Psoas muscle (tissue), 8 donors: ENCODE results near the gene UBE2H. TPM values are rescaled to one million over a fixed set of nuclear protein-coding genes. Genes with fewer than 3 reads are reported as not detected.
"Not testable (repeated sequence)": the region's sequence is repeated elsewhere in the genome, so short reads cannot be mapped to it uniquely, and the experiment has no call there.

Experiments used
- ATAC-seq, 4 donors: fragments of 200-7000 bp; cut with Tn5 transposase; one replicate each; pipeline ENCODE4 v1.9.1; 2020; ENCODE audit warnings: moderate library complexity in 3 of 4, mild to moderate bottlenecking in 2 of 4
- DNase-seq, 2 donors: peaks; one replicate each; pipeline ENCODE4 v3.0.0-alpha.2; 2020
- H3K27ac ChIP-seq: fragments of 200-600 bp; one replicate; pipeline ENCODE4 v1.8.0; 2022
- H3K27me3 ChIP-seq, 3 donors: fragments of 200-600 bp in 1 of 3; one replicate each; pipeline versions ENCODE4 v1.6.1 to v1.8.0; 2013 to 2022; ENCODE audit warnings: low read length in 2 of 3, mild to moderate bottlenecking in 2 of 3, moderate library complexity in 1 of 3; ENCODE audit not compliant: insufficient read depth in 3 of 3
- H3K36me3 ChIP-seq, 2 donors: fragments of 200-600 bp in 1 of 2; one replicate each; pipeline versions ENCODE4 v1.6.1 to v1.8.0; 2013 to 2022; ENCODE audit warnings: low read depth in 1 of 2, mild to moderate bottlenecking in 1 of 2, moderate library complexity in 1 of 2; ENCODE audit not compliant: insufficient read depth in 1 of 2
- H3K4me1 ChIP-seq: fragments of 200-600 bp; one replicate; pipeline ENCODE4 v1.8.0; 2022
- H3K4me3 ChIP-seq: fragments of 200-600 bp; one replicate; pipeline ENCODE4 v1.8.0; 2022; ENCODE audit warnings: mild to moderate bottlenecking
- H3K9me3 ChIP-seq: fragments of 200-600 bp; one replicate; pipeline ENCODE4 v1.8.0; 2022
- WGBS, 3 donors: extraction: QIAGEN DNeasy Blood & Tissue Kit; methylation state at CpG; one replicate each; pipeline versions ENCODE4 v1.1.6 to v1.1.7; 2013; 5-methylcytosine and 5-hydroxymethylcytosine counted together
- intact Hi-C, 2 donors: fragments of 100-400 bp; cut with DNase I; formaldehyde crosslinking; loops; one replicate each; pipeline versions ENCODE4 v1.11.0 to v1.14.2; 2022
- polyA plus RNA-seq, 3 donors: library from polyadenylated mRNA; stranded (reverse); fragments of 200-250 nt; gene quantifications; one replicate each; pipeline ENCODE4 v1.2.3, GENCODE V29; 2013
- total RNA-seq, 4 donors: library from RNA; stranded (reverse); fragmentation: NEBNext Ultra II Directional in 2 of 4; extraction: Animal tissue kit (Norgen Biotek cat#: 25700) in 2 of 4; gene quantifications; one replicate each; pipeline versions ENCODE4 v1.2.1 to v1.2.4, GENCODE V29; 2021 to 2023
- TF ChIP-seq, protein P1 (sequence below): fragments of 200-600 bp; IDR thresholded peaks from one replicate; pipeline ENCODE4 v1.8.0; 2022; ENCODE audit warnings: antibody characterized with exemption
- donor health status: healthy with polysubstance abuse.
- donor health status: DM: no; HTN: no; CAD: no; lungs with moderate emphysema.
- donor health status: Bipolar disorder and iron deficiency.
- donor health status: healthy.
- donor health status: DM: yes; HTN: yes; CAD: no.
- donor health status: DM: no; HTN: no; CAD: no.
- donor health status: DM: no; HTN: no; CAD: no.
- donor health status: DM: yes; HTN: yes; CAD: no.

The UBE2H gene
- total and polyA plus RNA-seq, 7 donors, result 17.3 to 115 (median 77.3) TPM

DNA sequence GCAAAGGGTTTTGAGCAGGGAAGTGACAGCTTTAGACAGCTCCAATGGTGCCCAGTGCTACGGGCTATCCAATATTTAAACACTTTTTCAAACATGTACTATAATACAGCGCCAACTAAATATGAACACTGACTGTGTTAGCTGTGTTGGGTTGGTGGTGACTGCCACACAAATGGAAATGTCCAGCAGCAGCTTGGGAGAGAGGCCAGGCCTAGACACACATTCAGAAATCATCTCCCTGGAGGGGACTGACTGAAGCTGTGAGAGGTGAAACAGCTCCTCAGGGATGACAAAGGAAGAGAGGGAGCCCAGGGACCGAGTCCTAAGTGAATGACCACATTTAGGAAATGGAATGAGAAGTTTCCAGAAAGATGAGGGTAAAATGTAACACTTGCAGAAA lies 115.8 kb downstream of the UBE2H start:
- peaks cover 3 to 65% of the 10 kb centered on the region in 2 donors for H3K36me3 ChIP-seq

DNA sequence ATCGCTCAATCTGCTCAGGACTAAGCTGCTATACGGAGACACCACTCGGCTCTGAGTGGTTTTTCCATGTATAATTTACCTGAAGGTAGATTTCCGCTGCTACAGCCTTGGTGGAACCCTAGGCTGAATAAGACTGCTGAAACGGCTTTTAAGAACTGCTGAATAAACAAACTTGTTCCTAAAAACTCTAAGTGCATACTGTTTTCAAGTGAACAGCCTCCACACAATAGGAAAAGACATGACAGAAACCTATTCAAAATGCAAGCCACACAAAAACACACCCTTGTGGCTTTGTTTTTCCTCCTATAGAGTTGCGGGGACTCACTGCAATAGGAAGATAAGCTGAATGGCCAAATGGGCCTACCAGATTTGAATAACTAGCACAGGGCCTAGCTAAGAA lies 117.2 kb downstream of the UBE2H start:
- Histone ChIP-seq H3K9me3 (no peaks in the 10 kb centered on the region), H3K27me3 (no peaks in the 10 kb centered on the region), H3K4me3 (no peak overlapping the region), H3K27ac (no peak overlapping the region), H3K36me3 (peaks cover 3 to 69% of the 10 kb centered on the region in 2 donors), H3K4me1 (peaks cover 23% of the 10 kb centered on the region)
- DNase-seq (no peak), ATAC-seq (no peak)
- WGBS, 3 donors, result 86 to 94% (median 90%) methylated on average over 6 of the region's 6 CpGs
- intact Hi-C loops, result no loop called here
- TF ChIP-seq, protein P1, sequence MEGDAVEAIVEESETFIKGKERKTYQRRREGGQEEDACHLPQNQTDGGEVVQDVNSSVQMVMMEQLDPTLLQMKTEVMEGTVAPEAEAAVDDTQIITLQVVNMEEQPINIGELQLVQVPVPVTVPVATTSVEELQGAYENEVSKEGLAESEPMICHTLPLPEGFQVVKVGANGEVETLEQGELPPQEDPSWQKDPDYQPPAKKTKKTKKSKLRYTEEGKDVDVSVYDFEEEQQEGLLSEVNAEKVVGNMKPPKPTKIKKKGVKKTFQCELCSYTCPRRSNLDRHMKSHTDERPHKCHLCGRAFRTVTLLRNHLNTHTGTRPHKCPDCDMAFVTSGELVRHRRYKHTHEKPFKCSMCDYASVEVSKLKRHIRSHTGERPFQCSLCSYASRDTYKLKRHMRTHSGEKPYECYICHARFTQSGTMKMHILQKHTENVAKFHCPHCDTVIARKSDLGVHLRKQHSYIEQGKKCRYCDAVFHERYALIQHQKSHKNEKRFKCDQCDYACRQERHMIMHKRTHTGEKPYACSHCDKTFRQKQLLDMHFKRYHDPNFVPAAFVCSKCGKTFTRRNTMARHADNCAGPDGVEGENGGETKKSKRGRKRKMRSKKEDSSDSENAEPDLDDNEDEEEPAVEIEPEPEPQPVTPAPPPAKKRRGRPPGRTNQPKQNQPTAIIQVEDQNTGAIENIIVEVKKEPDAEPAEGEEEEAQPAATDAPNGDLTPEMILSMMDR, result no peak

More for the DNA sequence above, 115.8 kb downstream of the UBE2H start:
- TF ChIP-seq, protein P1, result no peak
- ATAC-seq, result no peak
- Histone ChIP-seq H3K4me1 (peaks cover 23% of the 10 kb centered on the region), H3K4me3 (no peak overlapping the region), H3K9me3 (no peaks in the 10 kb centered on the region), H3K27me3 (no peaks in the 10 kb centered on the region), H3K27ac (no peak overlapping the region)
- intact Hi-C loops, result no loop called here
- 78 to 80% (median 79%) methylated on average over 3 of the region's 3 CpGs for WGBS, 3 donors
- no peak for DNase-seq

DNA sequence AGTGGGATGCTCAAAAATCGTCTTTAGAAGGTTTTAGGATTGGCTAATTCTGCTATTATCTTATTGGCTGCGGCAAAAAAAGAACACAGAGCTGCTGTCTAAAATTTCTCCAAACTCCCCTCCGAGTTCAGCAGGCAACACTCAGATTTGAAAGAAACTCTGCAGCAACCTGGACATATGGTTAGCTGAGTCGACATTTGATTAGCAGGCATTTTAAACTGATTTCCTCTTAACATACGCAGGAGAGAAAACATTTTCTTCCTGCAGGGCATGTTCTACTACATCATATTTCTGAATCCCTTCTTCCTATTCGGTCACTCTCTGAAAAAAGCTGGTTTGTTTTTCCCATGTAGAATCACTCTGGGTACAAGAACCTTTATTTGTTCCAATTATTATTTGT lies 119.4 kb downstream of the UBE2H start:
- ATAC-seq, DNase-seq, H3K4me3 ChIP-seq, H3K9me3 ChIP-seq, H3K27me3 ChIP-seq, H3K27ac ChIP-seq, intact Hi-C loops: not testable (repeated sequence)
- Histone ChIP-seq H3K4me1 (peaks cover 28% of the 10 kb centered on the region), H3K36me3 (peaks cover 3 to 58% of the 10 kb centered on the region in 2 donors)
- 83 to 86% (median 84%) methylated on average over 6 of the region's 6 CpGs for WGBS, 3 donors

DNA sequence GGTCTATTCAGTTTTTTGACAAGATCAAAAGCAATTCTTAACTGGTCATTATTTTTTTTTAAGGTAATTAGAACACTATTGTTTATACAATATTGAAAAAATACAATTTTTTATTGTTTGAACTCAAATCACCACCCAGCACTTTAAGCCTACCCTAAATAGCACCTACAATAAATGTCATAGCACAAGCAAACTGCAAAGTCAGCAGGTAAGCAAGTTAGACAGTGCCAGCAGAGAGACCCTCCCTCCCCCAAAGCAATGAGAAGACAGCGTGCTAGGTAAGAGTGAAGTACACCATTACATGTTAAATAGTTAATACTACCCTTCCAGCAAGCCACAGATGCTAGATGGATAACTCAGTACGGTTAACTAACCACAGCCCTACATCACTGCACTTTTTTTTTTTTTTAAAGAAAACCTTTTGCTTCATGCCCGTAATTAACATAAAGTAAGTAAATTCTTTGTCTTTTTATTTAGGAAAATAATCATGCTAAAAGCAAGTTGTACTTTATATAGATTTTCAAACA lies 120.0 kb downstream of the UBE2H start:
- TF ChIP-seq, protein P1, result no peak
- intact Hi-C loops, result no loop called here
- H3K4me1 ChIP-seq, result peaks cover 28% of the 10 kb centered on the region

DNA sequence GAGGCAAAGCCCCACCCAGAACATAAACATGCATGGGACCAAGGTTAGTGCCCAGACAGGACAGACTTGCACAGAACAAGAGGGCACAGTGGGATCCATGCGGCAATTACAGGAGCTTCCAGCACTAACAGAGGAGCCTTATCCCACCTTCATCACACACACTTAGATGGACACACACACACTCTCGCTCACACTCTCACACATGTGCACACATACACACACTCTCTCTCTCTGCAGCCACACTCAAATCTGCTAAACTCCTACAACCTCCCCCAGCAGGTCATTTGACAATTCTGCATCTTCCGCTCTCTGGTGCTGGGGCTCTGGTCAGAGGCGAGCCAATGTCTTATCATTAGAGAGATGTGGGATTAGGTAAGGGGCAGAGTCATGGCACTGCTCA lies 120.5 kb downstream of the UBE2H start:
- H3K36me3 ChIP-seq, result peaks cover 3 to 48% of the 10 kb centered on the region in 2 donors
- ATAC-seq (no peak), DNase-seq (no peak)
- 93 to 98% (median 96%) methylated on average over 4 of the region's 4 CpGs for WGBS, 3 donors
- no peaks in the 10 kb centered on the region for H3K27me3 ChIP-seq
- intact Hi-C loops, result no loop called here
- peaks cover 28% of the 10 kb centered on the region for H3K4me1 ChIP-seq
- TF ChIP-seq, protein P1, result no peak
- peak overlapping the region; percentile 76 for H3K27ac ChIP-seq
- no peaks in the 10 kb centered on the region for H3K9me3 ChIP-seq
- H3K4me3 ChIP-seq, result no peak overlapping the region

More for the DNA sequence above, 120.0 kb downstream of the UBE2H start:
- H3K4me3 ChIP-seq, result no peak overlapping the region
- no peak overlapping the region for H3K27ac ChIP-seq
- 95 to 97% (median 96%) methylated on average over 3 of the region's 3 CpGs for WGBS, 3 donors
- peaks cover 3 to 53% of the 10 kb centered on the region in 2 donors for H3K36me3 ChIP-seq
- no peaks in the 10 kb centered on the region for H3K9me3 ChIP-seq
- DNase-seq, result no peak
- H3K27me3 ChIP-seq, result no peaks in the 10 kb centered on the region
- no peak for ATAC-seq
